HG03432 (cell line): ENCODE measurements around the gene STAT5B.
A peak's percentile ranks its signal among the peaks of the same experiment; 100 is the strongest.
"Not testable (repeated sequence)": the region's sequence is repeated elsewhere in the genome, so short reads cannot be mapped to it uniquely, and the experiment has no call there.

Source experiments
- ATAC-seq: cut with Tn5 transposase; IDR thresholded peaks from one replicate; pipeline ENCODE4 v1.9.1; 2021; ENCODE audit warnings: mild to moderate bottlenecking, moderate library complexity; ENCODE audit not compliant: unreplicated experiment

Gene STAT5B

GRCh38 chr17:42200706-42201457, 75.3 kb downstream of the STAT5B start:
- ATAC-seq: no peak

- no peak for ATAC-seq
Observed at GRCh38 chr17:42199416-42200011, 76.7 kb downstream of the STAT5B start.

- ATAC-seq: no peak
Observed at GRCh38 chr17:42198897-42199296, 77.3 kb downstream of the STAT5B start.

- no peak for ATAC-seq
Observed at GRCh38 chr17:42197564-42198156, 78.5 kb downstream of the STAT5B start.

GRCh38 chr17:42193969-42194899, 82.0 kb downstream of the STAT5B start, which contains the start of gene GHDC:
Gene GHDC (minus strand): TSS chr17:42194494. CDS start chr17:42193581, 913 bp downstream.
- peak; percentile 81 for ATAC-seq

GRCh38 chr17:42193216-42193968, 82.8 kb downstream of the STAT5B start:
- no peak for ATAC-seq

GRCh38 chr17:42192189-42193126, 83.7 kb downstream of the STAT5B start:
- ATAC-seq: no peak

- ATAC-seq: no peak
Observed at GRCh38 chr17:42191275-42191608, 84.9 kb downstream of the STAT5B start.

GRCh38 chr17:42190491-42191274, 85.5 kb downstream of the STAT5B start:
- ATAC-seq: no peak

- ATAC-seq: no peak
Observed at GRCh38 chr17:42189651-42189965, 86.6 kb downstream of the STAT5B start.

GRCh38 chr17:42188749-42189650, 87.2 kb downstream of the STAT5B start:
- no peak for ATAC-seq

GRCh38 chr17:42187833-42188232, 88.4 kb downstream of the STAT5B start:
- ATAC-seq: no peak

GRCh38 chr17:42186191-42186590, 90.0 kb downstream of the STAT5B start:
- not testable (repeated sequence) for ATAC-seq

GRCh38 chr17:42185621-42185930, 90.6 kb downstream of the STAT5B start:
- ATAC-seq: no peak

GRCh38 chr17:42184713-42185620, 91.2 kb downstream of the STAT5B start, which contains the start of gene HCRT:
Gene HCRT (minus strand): TSS chr17:42185452. CDS start chr17:42185365, 87 bp downstream.
- no peak for ATAC-seq
